Jurkat, Clone E6-1 (cell line): ENCODE measurements around the gene TFB2M. TPM values are rescaled to one million over a fixed set of nuclear protein-coding genes. Genes with fewer than 3 reads are reported as not detected.
"Not testable (repeated sequence)": the region's sequence is repeated elsewhere in the genome, so short reads cannot be mapped to it uniquely, and the experiment has no call there.

Experiments used
- DNase-seq: peaks from one replicate; pipeline ENCODE4 v3.0.0-alpha.2; 2011; ENCODE audit warnings: low read depth, low spot score
- H3K4me3 ChIP-seq: 2 replicates; pipeline ENCODE4 v1.5.1; 2011; ENCODE audit warnings: mild to moderate bottlenecking, low read length, control low read depth, moderate library complexity
- polyA plus RNA-seq: library from polyadenylated mRNA; unstranded; fragments of >200 nt; gene quantifications from one replicate; pipeline ENCODE4 v1.2.1, GENCODE V29; 2012; ENCODE audit warnings: missing spikeins; ENCODE audit not compliant: insufficient read length, insufficient read depth

The TFB2M gene
- polyA plus RNA-seq: 17.7 TPM

DNA sequence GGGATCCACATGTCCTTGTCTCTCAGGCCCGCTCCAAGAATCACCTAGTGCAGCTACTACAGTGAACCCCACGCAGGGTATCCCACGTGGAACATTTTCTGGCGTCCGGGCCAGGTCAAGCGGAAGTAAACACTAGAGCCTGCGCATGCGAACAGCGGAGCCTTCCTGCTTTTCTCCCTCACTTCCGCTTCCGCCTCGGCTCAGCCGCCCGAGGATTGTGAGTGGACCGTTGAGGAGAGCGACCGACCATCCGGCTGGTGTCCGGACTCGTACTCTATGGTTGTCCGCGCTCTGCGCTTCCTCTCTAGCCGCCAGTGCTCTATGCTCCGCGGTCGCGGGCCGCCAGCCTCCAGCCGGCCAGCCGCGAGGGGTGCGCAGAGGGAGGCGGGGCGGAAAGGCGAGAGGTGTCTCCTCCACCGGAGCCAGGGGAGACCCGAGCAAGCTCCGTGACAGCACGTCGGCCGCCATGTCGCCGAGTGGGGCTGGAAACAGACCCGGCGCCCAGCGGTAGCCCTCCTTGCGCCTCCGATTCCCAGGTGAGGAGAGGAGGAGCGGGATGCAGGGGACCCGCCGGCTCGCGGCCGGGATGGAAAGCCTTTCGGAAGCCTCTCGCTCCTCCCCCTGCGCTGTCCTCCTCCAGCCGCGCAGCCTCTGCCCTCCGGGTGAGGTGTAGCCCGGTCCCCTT, at the start of gene TFB2M, which contains the start of gene CNST:
Gene TFB2M (minus strand): TSS at position 134 of the 685 bp plus-strand sequence. CDS start 123 bp downstream, at position 11.
Gene CNST (plus strand): TSS at position 329 of the 685 bp plus-strand sequence. CDS start 25,107 bp downstream, outside the sequence.
- peak within 1 kb of the TSS; percentile 80 for H3K4me3 ChIP-seq
- DNase-seq: peak; percentile 94

GRCh38 chr1:246613096-246613758, 47.2 kb upstream of the TFB2M start:
- no peak overlapping the region for H3K4me3 ChIP-seq
- DNase-seq: no peak

DNA sequence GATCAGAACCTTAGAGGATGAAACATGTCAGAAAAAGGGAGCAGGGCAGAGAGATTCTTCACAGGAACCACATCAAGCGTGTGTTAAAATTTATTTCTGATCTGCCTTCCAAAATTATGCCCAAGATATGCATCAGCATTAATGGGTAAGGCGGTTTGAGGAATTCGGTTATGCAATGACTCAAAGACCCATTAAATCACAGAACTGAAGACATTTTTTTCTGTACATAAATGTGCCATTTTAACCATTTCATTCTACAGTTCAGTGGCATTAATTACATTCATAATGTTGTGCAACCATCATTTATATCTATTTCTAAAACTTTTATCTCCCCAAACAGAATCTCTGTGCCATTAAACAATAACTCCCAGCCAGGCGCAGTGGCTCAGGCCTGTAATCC, 43.6 kb upstream of the TFB2M start:
- DNase-seq: no peak
- no peak overlapping the region for H3K4me3 ChIP-seq

GRCh38 chr1:246608616-246609376, 42.7 kb upstream of the TFB2M start:
- no peak for DNase-seq
- H3K4me3 ChIP-seq: no peak overlapping the region

GRCh38 chr1:246607462-246607861, 41.4 kb upstream of the TFB2M start:
- DNase-seq: no peak
- H3K4me3 ChIP-seq: no peak overlapping the region

- H3K4me3 ChIP-seq, DNase-seq: not testable (repeated sequence)
Observed at GRCh38 chr1:246605231-246605630, 39.2 kb upstream of the TFB2M start.

GRCh38 chr1:246602194-246602593, 36.1 kb upstream of the TFB2M start:
- no peak overlapping the region for H3K4me3 ChIP-seq
- DNase-seq: peak; percentile 67

DNA sequence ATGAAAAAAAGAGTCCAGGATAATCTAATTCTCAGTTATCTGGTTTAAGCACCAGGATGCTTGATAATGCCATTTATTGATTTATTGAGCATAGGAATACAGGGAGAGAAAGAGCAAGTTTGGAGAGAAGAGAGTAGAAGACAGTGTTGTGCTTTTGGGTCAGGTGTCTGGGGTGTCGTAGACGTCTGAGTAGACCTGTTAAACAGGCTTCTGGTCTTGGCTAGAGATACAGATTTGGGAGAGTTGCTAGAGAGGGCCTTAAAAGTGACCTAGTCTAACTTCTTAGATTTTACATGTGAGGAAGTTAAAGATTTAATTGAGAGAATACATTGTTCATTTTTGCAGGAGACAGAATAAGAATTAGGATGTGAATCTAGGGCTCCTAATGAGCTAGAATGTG, 34.5 kb upstream of the TFB2M start:
- no peak overlapping the region for H3K4me3 ChIP-seq
- no peak for DNase-seq

GRCh38 chr1:246599315-246599714, 33.3 kb upstream of the TFB2M start:
- no peak for DNase-seq
- no peak overlapping the region for H3K4me3 ChIP-seq

- no peak overlapping the region for H3K4me3 ChIP-seq
- DNase-seq: no peak
Observed at GRCh38 chr1:246597971-246598370, 31.9 kb upstream of the TFB2M start.

- no peak for DNase-seq
Observed at GRCh38 chr1:246597340-246597739, 31.3 kb upstream of the TFB2M start.

DNA sequence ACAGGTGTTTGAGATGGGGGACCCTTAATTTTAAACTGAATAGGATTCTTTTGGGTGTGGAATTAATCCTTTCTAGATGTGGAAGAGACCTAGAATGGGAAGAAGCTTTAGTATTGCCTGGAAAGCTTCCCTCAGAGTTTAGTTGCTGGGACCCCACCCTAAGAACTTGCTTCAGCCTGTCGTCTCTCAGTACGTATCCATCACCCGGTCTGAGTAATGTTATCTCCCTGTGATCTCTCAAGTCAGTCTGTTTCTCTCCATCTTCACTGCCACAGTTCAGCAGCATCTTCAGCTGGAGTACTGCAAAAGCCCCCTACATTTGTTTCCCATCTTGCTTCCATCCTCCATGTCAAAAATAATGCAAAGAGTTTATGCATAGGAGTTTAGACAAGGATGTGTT, 29.1 kb upstream of the TFB2M start:
- H3K4me3 ChIP-seq: no peak overlapping the region
- no peak for DNase-seq

More at GRCh38 chr1:246597340-246597739, 31.3 kb upstream of the TFB2M start:
- no peak overlapping the region for H3K4me3 ChIP-seq

DNA sequence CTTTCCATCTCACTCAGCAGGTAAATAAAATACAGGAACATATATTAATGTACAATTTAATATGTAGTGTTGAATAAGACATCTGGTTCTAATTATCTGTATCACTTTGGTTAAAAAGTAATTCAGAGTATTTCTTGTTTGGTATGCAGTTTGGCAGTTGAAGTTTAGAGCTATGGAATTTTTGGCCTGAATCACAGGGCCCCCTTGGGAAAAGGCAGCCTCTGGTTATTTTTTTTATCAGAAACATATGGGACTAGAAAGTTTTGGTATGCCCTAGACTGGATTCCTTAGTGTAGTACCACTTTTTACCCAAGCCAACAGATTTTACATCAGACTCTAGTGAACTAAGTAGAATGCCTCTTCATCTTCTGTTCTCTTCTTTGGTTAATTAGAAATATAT, 26.6 kb upstream of the TFB2M start:
- DNase-seq: no peak
- H3K4me3 ChIP-seq: no peak overlapping the region

DNA sequence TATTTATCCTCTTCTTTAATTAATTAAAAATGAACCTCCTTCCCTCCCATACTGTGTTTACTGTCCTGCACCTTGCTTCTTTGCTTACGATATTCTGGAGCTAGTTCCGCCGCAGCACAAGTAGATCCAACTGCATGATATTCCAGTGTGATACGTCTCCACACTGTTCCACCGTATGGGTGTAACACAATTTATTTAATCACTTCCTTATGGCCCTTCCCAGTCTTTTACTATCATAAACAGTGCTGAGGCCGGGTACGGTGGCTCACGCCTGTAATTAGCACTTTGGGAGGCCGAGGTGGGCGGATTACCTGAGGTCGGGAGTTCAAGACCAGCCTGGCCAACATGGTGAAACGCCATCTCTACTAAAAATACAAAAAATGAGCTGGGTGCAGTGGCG, 25.9 kb upstream of the TFB2M start:
- H3K4me3 ChIP-seq: no peak overlapping the region
- DNase-seq: no peak

DNA sequence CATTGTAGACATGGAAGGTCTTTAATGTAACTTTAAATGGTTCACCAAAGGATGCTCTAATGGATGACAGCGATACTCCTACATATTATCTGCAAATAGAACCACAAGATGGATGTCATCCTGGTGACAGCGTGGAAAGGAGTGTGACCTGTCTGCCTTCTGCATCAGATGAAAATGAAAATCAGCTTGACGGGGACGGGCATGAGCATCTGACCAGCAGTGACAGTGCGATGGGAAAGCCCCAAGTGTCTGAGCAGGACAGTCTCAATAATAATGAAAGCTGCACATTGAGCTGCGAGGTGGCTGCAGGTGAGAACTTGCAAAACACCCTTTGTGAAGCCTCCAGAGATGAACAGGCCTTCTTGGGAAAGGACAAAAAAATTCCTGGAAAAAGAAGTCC, 25.4 kb upstream of the TFB2M start:
- no peak overlapping the region for H3K4me3 ChIP-seq
- DNase-seq: no peak

- no peak overlapping the region for H3K4me3 ChIP-seq
- DNase-seq: no peak
Observed at GRCh38 chr1:246591047-246591446, 25.0 kb upstream of the TFB2M start.

GRCh38 chr1:246589919-246590318, 23.9 kb upstream of the TFB2M start:
- not testable (repeated sequence) for H3K4me3 ChIP-seq, DNase-seq

- no peak for DNase-seq
- H3K4me3 ChIP-seq: no peak overlapping the region
Observed at GRCh38 chr1:246588159-246588721, 22.2 kb upstream of the TFB2M start.

DNA sequence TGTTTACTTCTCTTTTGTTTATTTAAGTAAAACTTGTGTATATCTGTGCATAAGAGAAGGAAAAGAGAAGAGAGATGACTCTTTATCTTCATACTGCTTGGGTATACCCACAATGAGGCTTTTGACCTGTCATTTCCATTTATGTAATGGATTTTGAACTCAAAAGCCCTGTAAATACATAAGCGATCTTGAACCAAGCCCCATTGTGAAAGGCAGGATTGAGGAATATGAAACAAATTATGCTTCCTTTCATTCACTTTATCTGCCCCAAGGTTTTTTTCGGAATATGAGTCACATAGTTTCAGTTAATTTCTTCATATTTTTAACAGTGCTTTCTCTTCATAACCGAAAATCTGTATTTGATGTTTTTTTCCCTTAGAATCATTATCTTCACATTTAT, 21.5 kb upstream of the TFB2M start:
- no peak for DNase-seq
- H3K4me3 ChIP-seq: no peak overlapping the region

DNA sequence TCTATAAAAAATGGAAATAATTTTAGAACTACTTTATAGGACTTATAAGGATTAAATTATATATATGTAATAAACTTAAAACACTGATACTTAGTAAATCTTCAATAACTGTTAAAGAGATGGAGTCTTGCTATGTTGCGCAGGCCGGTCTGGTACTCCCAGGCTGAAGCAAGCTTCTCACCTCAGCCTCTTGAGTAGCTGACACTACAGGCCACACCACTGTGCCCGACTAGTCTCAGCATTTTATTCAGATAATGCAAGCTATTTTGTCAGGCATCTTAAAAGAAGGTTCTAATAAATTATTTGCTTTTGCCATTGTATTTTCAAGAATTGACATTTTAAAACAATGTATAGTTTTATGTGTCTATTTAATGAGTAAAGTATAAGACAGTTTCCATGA, 21.0 kb upstream of the TFB2M start:
- no peak for DNase-seq
- H3K4me3 ChIP-seq: no peak overlapping the region
